ENCODE results near the gene DDC.

GRCh38 chr7:50486512-50486911 lies 78.7 kb downstream of the DDC start:
- no peak for TF ChIP-seq CTCF (IDR thresholded peaks at IDR 0.05; ENCODE audit: insufficient read depth, low read length, poor library complexity, severe bottlenecking)
- no peak for TF ChIP-seq EZH2phosphoT487 (conservative IDR thresholded peaks at IDR 0.05; ENCODE audit: low read length)
